Endothelial cell of umbilical vein (primary cell): ENCODE measurements around the gene BTN3A1. TPM values are rescaled to one million over a fixed set of nuclear protein-coding genes. Genes with fewer than 3 reads are reported as not detected.

Experiments
- BruUV-seq: library from RNA; stranded (reverse); fragments of 400-500 nt; replicated peaks from 2 replicates; lab custom pipeline; 2021; lab: Mats Ljungman, UMichigan
- CTCF ChIA-PET: fragments of 300-600, 350-600 bp; sonication (Branson Sonifier 250); formaldehyde crosslinking; loops from one replicate; lab custom pipeline; 2021; ENCODE audit warnings: antibody characterized with exemption, inconsistent platforms; lab: Charles Lee
- POLR2A ChIA-PET: fragments of 300-600, 350-600 bp; sonication (Branson Sonifier 250); formaldehyde crosslinking; loops from one replicate; lab custom pipeline; 2021; ENCODE audit warnings: antibody characterized with exemption, inconsistent platforms; lab: Charles Lee
- DNase-seq: peaks from one replicate; pipeline ENCODE4 v3.0.0-alpha.2; 2011; ENCODE audit warnings: low read depth, low spot score
- FAIRE-seq: peaks from 2 replicates; lab custom pipeline; 2011; peaks lifted over from hg19 to GRCh38; lab: Jason Lieb, UNC
- H2AFZ ChIP-seq: 2 replicates; pipeline ENCODE4 v1.6.0; 2012; ENCODE audit warnings: low read depth, low read length, control low read depth, inconsistent platforms
- H3K27ac ChIP-seq: 2 replicates; pipeline ENCODE4 v1.5.1; 2011; ENCODE audit warnings: low read depth, mild to moderate bottlenecking, control low read depth, low read length, moderate library complexity; ENCODE audit not compliant: insufficient read depth
- H3K27me3 ChIP-seq, 2 experiments: 2 replicates each; pipeline versions ENCODE4 v1.6.0 to v1.6.1; 2011; ENCODE audit warnings: low read length in 2 of 2, mixed read lengths in 1 of 2; ENCODE audit not compliant: control insufficient read depth in 2 of 2, insufficient read depth in 2 of 2
- H3K36me3 ChIP-seq, 2 experiments: 2 replicates in 1 of 2; 3 replicates in 1 of 2; pipeline ENCODE4 v1.5.1; 2011; ENCODE audit warnings: low read length in 2 of 2, mild to moderate bottlenecking in 1 of 2, moderate library complexity in 1 of 2; ENCODE audit not compliant: control insufficient read depth in 2 of 2, insufficient read depth in 2 of 2; ENCODE audit errors: extremely low read depth in 1 of 2
- H3K4me1 ChIP-seq: 3 replicates; pipeline ENCODE4 v1.5.1; 2011; ENCODE audit warnings: mild to moderate bottlenecking, low read length; ENCODE audit not compliant: control insufficient read depth, insufficient read depth; ENCODE audit errors: extremely low read depth
- H3K4me2 ChIP-seq: 2 replicates; pipeline ENCODE4 v1.6.1; 2011; ENCODE audit warnings: low read length, control low read depth, mixed read lengths; ENCODE audit not compliant: insufficient read depth
- H3K4me3 ChIP-seq, 3 experiments: fragments of 200-600 bp in 1 of 3; sonication (generic), shearing (Covaris generic) in 1 of 3; replicated peaks in 1 of 3; 2 replicates each; pipeline ENCODE4 v1.5.1; 2011 to 2016; ENCODE audit warnings: control low read depth in 3 of 3, low read length in 3 of 3, mild to moderate bottlenecking in 2 of 3, inconsistent platforms in 1 of 3, low read depth in 1 of 3, moderate library complexity in 1 of 3; ENCODE audit not compliant: insufficient read depth in 1 of 3
- H3K79me2 ChIP-seq: 2 replicates; pipeline ENCODE4 v1.6.0; 2012; ENCODE audit warnings: low read length, inconsistent platforms; ENCODE audit not compliant: control insufficient read depth, insufficient read depth
- H3K9ac ChIP-seq: replicated peaks from 2 replicates; pipeline ENCODE3; 2011; ENCODE audit warnings: low read length, control low read depth; ENCODE audit not compliant: insufficient read depth; ENCODE audit errors: extremely low read depth
- H3K9me1 ChIP-seq: replicated peaks from 3 replicates; pipeline ENCODE4 v1.6.0; 2011; ENCODE audit warnings: mild to moderate bottlenecking, low read length; ENCODE audit not compliant: control insufficient read depth, insufficient read depth; ENCODE audit errors: extremely low read depth
- H3K9me3 ChIP-seq: replicated peaks from 2 replicates; pipeline ENCODE4 v1.5.1; 2012; ENCODE audit warnings: low read length, inconsistent platforms; ENCODE audit not compliant: control insufficient read depth, insufficient read depth
- H4K20me1 ChIP-seq: replicated peaks from 2 replicates; pipeline ENCODE3; 2011; ENCODE audit warnings: mild to moderate bottlenecking, low read length; ENCODE audit not compliant: control insufficient read depth, insufficient read depth; ENCODE audit errors: extremely low read depth
- EZH2 ChIP-seq: IDR thresholded peaks from 2 replicates; pipeline ENCODE4 v1.6.1; 2012; ENCODE audit warnings: borderline replicate concordance, low read depth, mild to moderate bottlenecking, moderate library complexity, low read length, inconsistent platforms; ENCODE audit not compliant: severe bottlenecking
- FOS ChIP-seq: IDR thresholded peaks from 2 replicates; pipeline ENCODE4 v1.6.1; 2011; ENCODE audit warnings: mild to moderate bottlenecking, low read length, moderate library complexity, borderline replicate concordance; ENCODE audit not compliant: insufficient read depth
- GATA2 ChIP-seq: IDR thresholded peaks from 2 replicates; pipeline ENCODE4 v1.7.0; 2011; ENCODE audit warnings: low read depth, mild to moderate bottlenecking, moderate library complexity, mixed read lengths, low read length; ENCODE audit not compliant: insufficient read length, insufficient read depth
- JUN ChIP-seq: IDR thresholded peaks from 2 replicates; pipeline ENCODE4 v1.6.1; 2011; ENCODE audit warnings: borderline replicate concordance, low read depth; ENCODE audit not compliant: insufficient read length, insufficient read depth
- MYC ChIP-seq: IDR thresholded peaks from one replicate; pipeline ENCODE4 v1.6.1; 2011; ENCODE audit warnings: mild to moderate bottlenecking, low read depth, low read length
- POLR2A ChIP-seq: IDR thresholded peaks from 2 replicates; pipeline ENCODE4 v1.6.1; 2012; ENCODE audit warnings: low read depth, mild to moderate bottlenecking, control low read depth, low read length
- POLR2AphosphoS5 ChIP-seq: IDR thresholded peaks from 2 replicates; pipeline ENCODE4 v1.6.1; 2012; ENCODE audit warnings: low read depth, mild to moderate bottlenecking, control low read depth, low read length, moderate library complexity; ENCODE audit not compliant: insufficient read depth
- dilution Hi-C: fragments of 300-500 bp; cut with MboI; formaldehyde crosslinking; loops from one replicate; pipeline ENCODE4 v1.15.0; 2019; ENCODE audit warnings: low sequenced_read_pairs; ENCODE audit not compliant: extremely low pct_ligation_motif_present
- intact Hi-C: fragments of 100-400 bp; cut with micrococcal nuclease; formaldehyde crosslinking; loops from one replicate; pipeline ENCODE4 v1.10.0; 2022
- polyA plus RNA-seq, 4 experiments: library from polyadenylated mRNA; depleted of rRNA in 3 of 4; stranded (reverse) in 3 of 4; unstranded in 1 of 4; fragments of >200 nt; gene quantifications; 2 replicates each; pipeline versions ENCODE4 v1.2.1 to v1.2.3, GENCODE V29; 2011 to 2012; ENCODE audit warnings: missing spikeins in 1 of 4
- total RNA-seq: library from RNA; stranded (reverse); gene quantifications from 2 replicates; pipeline ENCODE4 v1.2.3, GENCODE V29; 2021
- TF ChIP-seq, protein P1 (sequence below), 2 donors: IDR thresholded peaks; 1 replicate in 1 of 2; 2 replicates in 1 of 2; pipeline ENCODE4 v1.5.1; 2011; ENCODE audit warnings: low read length in 2 of 2, mild to moderate bottlenecking in 2 of 2, moderate library complexity in 2 of 2, control low read depth in 1 of 2, inconsistent platforms in 1 of 2, low read depth in 1 of 2; ENCODE audit not compliant: insufficient read depth in 1 of 2; ENCODE audit errors: extremely low read depth in 1 of 2
- TF ChIP-seq, protein P2 (sequence below): IDR thresholded peaks from 2 replicates; pipeline ENCODE4 v1.6.1; 2011; ENCODE audit not compliant: insufficient read depth, insufficient read length

The BTN3A1 gene
- total and polyA plus RNA-seq, 2 donors (not counting 3 experiments of a cell fraction or from before 2014, with no cell fraction given) = 7.6 to 12.1 TPM

DNA sequence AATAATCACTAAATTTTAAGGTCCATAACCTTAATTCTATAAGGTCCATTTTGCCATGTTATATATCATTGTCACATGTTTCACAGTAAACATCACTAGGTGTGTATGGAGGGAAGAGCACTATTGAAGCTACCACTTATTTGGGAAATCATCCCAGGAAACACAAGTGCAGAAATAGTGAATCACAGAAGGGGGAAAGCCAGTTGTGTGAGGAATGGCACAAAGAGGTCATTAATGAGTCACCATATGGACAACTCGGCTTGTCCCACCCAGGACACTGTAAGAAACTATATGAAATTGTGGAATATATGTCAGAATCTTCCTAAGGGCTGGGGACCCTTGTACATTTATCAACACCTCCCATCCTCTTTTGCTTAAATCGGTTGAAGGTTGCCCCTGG is 13.7 kb downstream of the BTN3A1 start:
- H2AFZ ChIP-seq = no peak overlapping the region
- no peak overlapping the region for H3K4me3 ChIP-seq
- H3K27me3 ChIP-seq = no peaks in the 10 kb centered on the region
- dilution Hi-C loops (no loop called here), intact Hi-C loops (no loop called here)
- no peaks in the 10 kb centered on the region for H3K79me2 ChIP-seq
- CTCF ChIA-PET = no interaction called here
- POLR2A ChIA-PET = no interaction called here
- no peaks in the 10 kb centered on the region for H3K9me3 ChIP-seq
- H3K4me2 ChIP-seq = no peak overlapping the region
- no peak overlapping the region for H3K27ac ChIP-seq
- H4K20me1 ChIP-seq = no peaks in the 10 kb centered on the region
- H3K9me1 ChIP-seq = no peaks in the 10 kb centered on the region
- no peaks in the 10 kb centered on the region for H3K36me3 ChIP-seq
- no peak for FAIRE-seq
- no peak overlapping the region for H3K9ac ChIP-seq
- peaks cover 17% of the 10 kb centered on the region for H3K4me1 ChIP-seq
- no peak for DNase-seq
- TF ChIP-seq FOS (peak; percentile 32), MYC (no peak), GATA2 (no peak), EZH2 (no peak), POLR2AphosphoS5 (no peak), JUN (peak; percentile 6), POLR2A (no peak)
- TF ChIP-seq, protein P1, sequence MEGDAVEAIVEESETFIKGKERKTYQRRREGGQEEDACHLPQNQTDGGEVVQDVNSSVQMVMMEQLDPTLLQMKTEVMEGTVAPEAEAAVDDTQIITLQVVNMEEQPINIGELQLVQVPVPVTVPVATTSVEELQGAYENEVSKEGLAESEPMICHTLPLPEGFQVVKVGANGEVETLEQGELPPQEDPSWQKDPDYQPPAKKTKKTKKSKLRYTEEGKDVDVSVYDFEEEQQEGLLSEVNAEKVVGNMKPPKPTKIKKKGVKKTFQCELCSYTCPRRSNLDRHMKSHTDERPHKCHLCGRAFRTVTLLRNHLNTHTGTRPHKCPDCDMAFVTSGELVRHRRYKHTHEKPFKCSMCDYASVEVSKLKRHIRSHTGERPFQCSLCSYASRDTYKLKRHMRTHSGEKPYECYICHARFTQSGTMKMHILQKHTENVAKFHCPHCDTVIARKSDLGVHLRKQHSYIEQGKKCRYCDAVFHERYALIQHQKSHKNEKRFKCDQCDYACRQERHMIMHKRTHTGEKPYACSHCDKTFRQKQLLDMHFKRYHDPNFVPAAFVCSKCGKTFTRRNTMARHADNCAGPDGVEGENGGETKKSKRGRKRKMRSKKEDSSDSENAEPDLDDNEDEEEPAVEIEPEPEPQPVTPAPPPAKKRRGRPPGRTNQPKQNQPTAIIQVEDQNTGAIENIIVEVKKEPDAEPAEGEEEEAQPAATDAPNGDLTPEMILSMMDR (IDR thresholded peaks at IDR 0.05; ENCODE audit: extremely low read depth in 1 of 2, insufficient read depth in 1 of 2, low read depth in 1 of 2, low read length in 2 of 2) = no peak
- TF ChIP-seq, protein P2, sequence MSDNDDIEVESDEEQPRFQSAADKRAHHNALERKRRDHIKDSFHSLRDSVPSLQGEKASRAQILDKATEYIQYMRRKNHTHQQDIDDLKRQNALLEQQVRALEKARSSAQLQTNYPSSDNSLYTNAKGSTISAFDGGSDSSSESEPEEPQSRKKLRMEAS = no peak
- BruUV-seq = no TSS peak
